Tibial artery (tissue), 4 donors: ENCODE results near the gene SNN.
A peak's percentile ranks its signal among the peaks of the same experiment; 100 is the strongest.

Experiments
- DNase-seq, 2 donors: peaks; one replicate each; pipeline ENCODE4 v3.0.0-alpha.2; 2019
- H3K27ac ChIP-seq, 2 donors: fragments of 200-600 bp; sonication (generic) in 1 of 2; 1 replicate in 1 of 2; 2 replicates in 1 of 2; pipeline ENCODE4 v1.5.1; 2018 to 2019; ENCODE audit warnings: mild to moderate bottlenecking in 1 of 2
- H3K27me3 ChIP-seq, 2 donors: fragments of 200-600 bp; sonication (generic) in 1 of 2; one replicate each; pipeline versions ENCODE4 v1.5.1 to v1.6.0; 2016 to 2019
- H3K36me3 ChIP-seq, 3 donors: fragments of 200-600 bp; sonication (generic) in 2 of 3; one replicate each; pipeline ENCODE4 v1.5.1; 2016 to 2019; ENCODE audit warnings: mild to moderate bottlenecking in 2 of 3
- H3K4me1 ChIP-seq, 4 donors: fragments of 200-600 bp; sonication (generic) in 2 of 4; 1 replicate in 3 of 4; 2 replicates in 1 of 4; pipeline ENCODE4 v1.5.1; 2016 to 2019
- H3K4me3 ChIP-seq, 2 donors: fragments of 200-600 bp; sonication (generic) in 1 of 2; 1 replicate in 1 of 2; 2 replicates in 1 of 2; pipeline ENCODE4 v1.5.1; 2018 to 2019; ENCODE audit warnings: mild to moderate bottlenecking in 2 of 2
- H3K9me3 ChIP-seq, 3 donors: fragments of 200-600 bp; sonication (generic) in 1 of 3; one replicate each; pipeline ENCODE4 v1.5.1; 2016 to 2019
- CTCF ChIP-seq, 2 experiments: fragments of 200-600 bp in 1 of 2; fragments of 450-650 bp in 1 of 2; IDR thresholded peaks; one replicate each; pipeline ENCODE4 v1.5.1; 2017 to 2019; ENCODE audit warnings: antibody characterized with exemption in 2 of 2, mild to moderate bottlenecking in 1 of 2, moderate library complexity in 1 of 2
- intact Hi-C: fragments of 100-400 bp; cut with DNase I; formaldehyde crosslinking; loops from one replicate; pipeline ENCODE4 v1.15.0; 2023; ENCODE audit warnings: low total_unique reads

SNN gene

GRCh38 chr16:11665071-11665491, 3.2 kb upstream of the SNN start:
- intact Hi-C loops: no loop called here
- peak in 1 of 2 donors; percentile 56 for DNase-seq
- Histone ChIP-seq H3K9me3 (no peaks in the 10 kb centered on the region), H3K4me1 (peaks cover 0 to 16% (median 13%) of the 10 kb centered on the region in 4 donors), H3K36me3 (no peaks in the 10 kb centered on the region), H3K4me3 (no peak overlapping the region), H3K27me3 (no peaks in the 10 kb centered on the region), H3K27ac (no peak overlapping the region)
- no peak for TF ChIP-seq CTCF (IDR thresholded peaks at IDR 0.05)

GRCh38 chr16:11666103-11667055, 1.9 kb upstream of the SNN start:
- H3K27ac ChIP-seq: no peak overlapping the region
- DNase-seq: no peak
- no peaks in the 10 kb centered on the region for H3K27me3 ChIP-seq
- H3K9me3 ChIP-seq: no peaks in the 10 kb centered on the region
- peaks cover 0 to 29% (median 26%) of the 10 kb centered on the region in 4 donors for H3K4me1 ChIP-seq
- H3K4me3 ChIP-seq: no peak overlapping the region
- no peaks in the 10 kb centered on the region for H3K36me3 ChIP-seq
- TF ChIP-seq CTCF (IDR thresholded peaks at IDR 0.05): no peak
- intact Hi-C loops: no loop called here

- Histone ChIP-seq H3K4me3 (peak overlapping the region; percentile 64 to 98), H3K4me1 (peaks cover 0 to 38% (median 35%) of the 10 kb centered on the region in 4 donors), H3K36me3 (no peaks in the 10 kb centered on the region), H3K9me3 (no peaks in the 10 kb centered on the region), H3K27ac (peak overlapping the region; percentile 76 to 77), H3K27me3 (no peaks in the 10 kb centered on the region)
- intact Hi-C loops: no loop called here
- TF ChIP-seq CTCF (IDR thresholded peaks at IDR 0.05): no peak
- DNase-seq: peak in 1 of 2 donors; percentile 67
Observed at GRCh38 chr16:11667221-11667823, 933 bp upstream of the SNN start.

GRCh38 chr16:11668623-11669379, 546 bp downstream of the SNN start:
- intact Hi-C loops: no loop called here
- peak overlapping the region; percentile 92 to 98 for H3K4me3 ChIP-seq
- no peaks in the 10 kb centered on the region for H3K27me3 ChIP-seq
- no peaks in the 10 kb centered on the region for H3K36me3 ChIP-seq
- peak in 1 of 2 donors; percentile 63 for DNase-seq
- H3K9me3 ChIP-seq: no peaks in the 10 kb centered on the region
- H3K4me1 ChIP-seq: peaks cover 0 to 53% (median 50%) of the 10 kb centered on the region in 4 donors
- TF ChIP-seq CTCF (IDR thresholded peaks at IDR 0.05): no peak
- peak overlapping the region; percentile 86 to 95 for H3K27ac ChIP-seq

- Histone ChIP-seq H3K4me3 (peak overlapping the region; percentile 92 to 98), H3K9me3 (no peaks in the 10 kb centered on the region), H3K4me1 (peaks cover 0 to 60% (median 57%) of the 10 kb centered on the region in 4 donors), H3K36me3 (no peaks in the 10 kb centered on the region), H3K27me3 (no peaks in the 10 kb centered on the region), H3K27ac (peak overlapping the region; percentile 86 to 95)
- TF ChIP-seq CTCF (IDR thresholded peaks at IDR 0.05): no peak
- intact Hi-C loops: no loop called here
- peak; percentile 79 to 89 for DNase-seq
Observed at GRCh38 chr16:11669380-11670146, 1.3 kb downstream of the SNN start.
